ENCODE results near the gene DR1.
"Not testable (repeated sequence)": the region's sequence is repeated elsewhere in the genome, so short reads cannot be mapped to it uniquely, and the experiment has no call there.

The DR1 gene

GRCh38 chr1:93344484-93344883 lies 1.2 kb upstream of the DR1 start:
- peak; percentile 28 for DNase-seq

DNA sequence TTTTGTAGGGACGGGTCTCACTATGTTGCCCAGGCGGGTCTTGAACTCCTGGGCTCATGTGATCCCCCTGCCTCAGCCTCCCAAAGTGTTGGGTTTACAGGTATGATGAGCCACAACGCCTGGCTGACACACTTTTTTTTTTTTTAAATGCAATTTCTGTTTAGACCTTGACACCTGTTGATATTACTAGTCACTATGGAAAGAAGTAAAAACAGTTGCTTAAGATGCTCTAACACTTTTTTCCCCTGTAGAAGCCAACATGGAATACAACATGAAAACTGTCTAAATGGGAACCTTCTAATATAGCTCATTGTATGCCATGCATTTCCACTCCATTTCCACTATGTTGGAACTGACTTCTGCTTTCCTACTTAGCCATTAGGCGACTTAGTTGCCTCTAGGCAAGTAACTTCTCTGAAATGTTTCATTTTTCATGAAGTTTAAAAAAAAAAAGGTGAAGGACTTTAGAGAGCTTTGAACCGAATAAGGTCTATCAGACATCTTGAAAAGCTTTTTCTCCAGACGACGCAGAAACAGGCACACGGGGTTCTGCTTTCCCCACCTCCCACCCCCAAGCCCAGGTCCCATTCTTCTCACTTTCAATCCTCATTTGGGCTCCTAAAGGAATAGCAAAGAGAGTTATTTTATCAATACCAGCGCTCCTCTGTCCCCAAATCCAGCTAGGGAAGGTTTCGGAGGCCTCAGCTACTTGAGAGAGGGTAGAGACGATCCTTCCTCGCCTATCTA lies 648 bp upstream of the DR1 start:
- no peak for DNase-seq

DNA sequence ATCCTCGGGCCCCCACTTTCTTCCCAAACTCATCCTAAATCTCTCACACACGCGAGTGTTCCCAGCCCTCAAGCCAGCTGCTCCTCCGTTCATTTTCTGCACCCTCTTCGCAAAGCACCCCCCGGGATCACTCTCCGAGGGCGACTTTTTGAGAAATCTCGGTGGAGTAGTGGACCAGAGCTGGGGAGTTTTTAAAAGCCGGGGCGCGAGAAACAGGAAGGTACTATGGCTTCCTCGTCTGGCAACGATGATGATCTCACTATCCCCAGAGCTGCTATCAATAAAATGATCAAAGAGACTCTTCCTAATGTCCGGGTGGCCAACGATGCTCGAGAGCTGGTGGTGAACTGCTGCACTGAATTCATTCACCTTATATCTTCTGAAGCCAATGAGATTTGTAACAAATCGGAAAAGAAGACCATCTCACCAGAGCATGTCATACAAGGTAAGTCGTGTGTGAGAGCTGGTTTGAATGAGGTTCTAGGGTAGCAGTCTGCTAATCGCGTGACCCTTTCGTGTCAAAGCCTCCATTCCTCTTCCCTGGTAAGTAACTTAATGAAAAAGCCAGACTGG lies 800 bp downstream of the DR1 start:
- peak; percentile 70 for DNase-seq

DNA sequence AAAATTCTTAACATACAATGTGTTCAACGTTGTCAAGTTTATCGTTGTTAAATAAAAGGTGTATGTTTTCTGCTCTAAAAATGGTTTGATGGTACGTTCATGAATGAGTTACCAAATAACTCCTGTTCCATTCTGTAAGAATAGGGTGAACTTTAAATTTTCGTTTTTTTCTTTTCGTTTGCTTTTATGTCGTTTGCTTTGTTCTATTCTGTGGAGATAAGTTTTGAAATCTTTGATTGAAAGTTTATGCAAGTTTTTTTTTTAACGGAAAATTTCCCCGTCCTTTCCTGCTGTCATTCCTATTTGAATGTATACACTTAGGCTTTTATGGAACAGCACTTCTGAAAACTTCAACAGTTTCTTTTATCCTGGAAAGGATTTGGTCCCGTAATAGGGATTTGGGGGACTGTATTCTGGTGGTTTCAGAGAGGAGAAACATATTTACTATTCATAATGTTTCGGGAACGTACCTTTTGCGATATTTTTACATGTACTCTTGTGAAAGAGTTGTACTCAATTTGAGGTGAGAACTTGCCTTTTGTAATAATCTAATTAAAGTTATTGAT lies 1.7 kb downstream of the DR1 start:
- no peak for DNase-seq

DNA sequence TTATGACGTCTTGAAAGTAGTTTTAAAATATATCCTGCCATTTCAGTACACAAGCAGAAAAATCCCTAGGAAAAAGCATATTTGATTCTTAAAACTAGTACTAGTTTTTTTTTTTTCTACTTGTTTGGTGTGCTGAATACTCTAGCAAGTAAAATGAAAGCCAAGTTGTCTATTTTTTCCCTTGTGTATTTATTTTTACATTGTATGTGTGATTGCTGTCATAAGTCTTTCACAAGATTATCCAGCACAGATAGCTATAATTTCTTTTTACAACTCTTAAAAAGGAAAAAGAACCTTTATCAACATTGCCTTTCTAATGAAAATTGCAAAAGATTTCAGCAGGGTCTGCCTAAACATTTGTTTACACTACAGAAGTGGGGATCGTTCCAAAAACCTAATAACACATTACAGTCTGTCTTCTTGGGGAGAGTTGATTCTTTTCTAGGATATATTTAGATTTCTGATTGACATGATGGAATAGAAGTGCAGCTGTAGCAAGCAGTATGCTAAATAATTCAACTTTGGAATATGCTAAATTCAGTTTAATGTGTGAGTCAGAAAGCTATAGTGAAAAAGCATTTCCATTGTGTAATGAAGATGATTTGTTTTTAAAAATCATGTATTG lies 2.5 kb downstream of the DR1 start:
- no peak for DNase-seq

- DNase-seq: peak; percentile 43
These were observed 3.8 kb downstream of the DR1 start for GRCh38 chr1:93349231-93350135.

- no peak for DNase-seq
These were observed 4.6 kb downstream of the DR1 start for GRCh38 chr1:93350322-93350721.

- DNase-seq: no peak
These were observed 5.2 kb downstream of the DR1 start for GRCh38 chr1:93350875-93351274.

- not testable (repeated sequence) for DNase-seq
These were observed 5.6 kb downstream of the DR1 start for GRCh38 chr1:93351346-93351745.

- DNase-seq: no peak
These were observed 6.7 kb downstream of the DR1 start for GRCh38 chr1:93352376-93352775.

- no peak for DNase-seq
These were observed 7.6 kb downstream of the DR1 start for GRCh38 chr1:93353286-93353685.

GRCh38 chr1:93354749-93355148 lies 9.0 kb downstream of the DR1 start:
- DNase-seq: no peak

DNA sequence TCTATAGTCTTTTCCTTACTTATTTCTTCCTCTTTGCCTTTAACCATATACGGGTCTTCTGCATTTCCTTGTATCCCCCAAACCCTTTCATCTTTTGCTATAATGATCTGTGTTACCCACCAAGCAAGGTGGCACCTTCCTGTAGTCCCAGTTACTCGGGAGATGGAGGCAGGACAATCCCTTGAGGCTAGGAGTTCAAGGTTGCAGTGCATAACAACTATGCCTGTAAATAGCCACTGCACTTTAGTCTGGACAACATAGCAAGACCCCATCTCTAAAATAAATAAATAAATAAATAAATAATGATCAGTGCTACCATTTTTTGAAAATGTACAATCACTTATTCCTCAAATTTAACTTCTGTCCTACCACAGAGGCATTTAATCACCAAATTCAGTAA lies 11.5 kb downstream of the DR1 start:
- no peak for DNase-seq

DNA sequence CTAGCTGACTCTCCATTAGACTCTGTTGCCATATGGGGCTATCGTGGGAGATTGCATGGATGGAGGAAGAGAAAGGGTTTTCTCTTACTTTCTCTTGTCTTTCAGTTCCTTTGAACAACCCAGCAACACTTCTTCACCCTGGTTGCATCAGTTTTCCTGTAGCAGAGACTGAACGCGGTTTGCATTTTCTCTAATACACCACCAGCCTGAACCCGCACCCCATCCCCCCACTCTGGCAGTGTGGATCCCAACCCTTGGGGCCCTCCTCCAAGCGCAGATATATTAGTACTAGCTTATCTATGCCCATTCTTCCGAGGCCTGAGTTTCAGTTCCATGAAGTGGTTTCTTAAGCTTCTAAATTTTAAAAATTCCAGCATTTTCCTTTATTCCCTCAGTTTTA lies 12.6 kb downstream of the DR1 start:
- DNase-seq: no peak

GRCh38 chr1:93360111-93360510 lies 14.4 kb downstream of the DR1 start:
- DNase-seq: no peak

- DNase-seq: no peak
These were observed 16.5 kb downstream of the DR1 start for GRCh38 chr1:93362237-93362636.

- DNase-seq: no peak
These were observed 20.1 kb downstream of the DR1 start for GRCh38 chr1:93365813-93366212.

DNA sequence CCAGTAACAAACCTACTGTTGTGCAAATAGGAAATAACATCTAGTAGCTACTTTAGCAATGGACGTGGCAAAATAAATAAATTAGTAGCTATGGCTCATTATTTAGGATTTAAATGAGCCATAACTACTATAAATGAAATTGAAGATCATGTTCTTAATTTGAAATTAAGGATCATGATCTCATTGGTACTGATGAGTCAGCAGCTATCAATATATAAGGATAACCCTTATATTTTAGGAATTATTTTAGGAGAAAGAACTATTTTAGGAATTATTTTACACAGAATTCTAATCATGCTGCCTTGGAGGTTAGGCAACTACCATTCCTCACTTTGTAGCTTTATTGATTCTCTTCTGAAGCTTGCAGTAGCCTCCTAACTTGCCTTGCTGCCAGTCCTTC lies 24.0 kb downstream of the DR1 start:
- DNase-seq: no peak

DNA sequence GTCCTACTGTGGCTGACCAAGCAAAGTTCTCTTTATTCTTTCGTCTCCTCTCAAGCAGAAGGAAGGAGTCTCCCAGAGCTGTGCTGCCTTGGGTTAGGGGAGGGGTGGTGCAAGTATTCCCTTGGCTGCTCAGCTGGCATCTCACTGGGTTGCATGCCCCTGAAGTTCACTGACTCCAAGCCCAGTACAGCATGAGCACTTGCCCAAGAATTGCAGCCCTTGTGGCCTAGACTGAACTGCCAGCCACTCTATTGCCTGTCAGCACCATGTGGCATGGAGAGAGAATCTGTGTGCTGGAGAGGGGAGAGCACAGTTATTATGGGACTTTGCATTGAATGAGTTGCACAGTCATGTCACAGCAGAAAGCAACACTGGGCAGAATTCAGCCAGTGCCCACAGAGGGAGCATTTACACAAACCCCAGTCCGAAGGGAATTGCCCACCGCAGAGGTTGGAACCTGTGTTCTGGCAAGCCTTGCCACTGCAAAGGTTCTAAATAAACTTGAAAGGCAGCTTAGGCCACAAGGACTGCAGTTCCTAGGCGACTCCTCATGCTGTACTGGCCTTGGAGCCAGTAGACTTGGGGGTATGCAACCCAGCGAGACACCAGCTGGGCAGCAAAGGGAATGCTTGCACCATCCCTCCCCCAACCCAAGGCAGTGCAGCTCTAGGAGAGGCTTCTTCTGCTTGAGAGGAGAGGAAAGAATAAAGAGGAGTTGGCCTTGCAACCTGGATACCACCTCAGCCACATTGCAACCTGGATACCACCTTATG lies 28.8 kb downstream of the DR1 start:
- DNase-seq: no peak

DNA sequence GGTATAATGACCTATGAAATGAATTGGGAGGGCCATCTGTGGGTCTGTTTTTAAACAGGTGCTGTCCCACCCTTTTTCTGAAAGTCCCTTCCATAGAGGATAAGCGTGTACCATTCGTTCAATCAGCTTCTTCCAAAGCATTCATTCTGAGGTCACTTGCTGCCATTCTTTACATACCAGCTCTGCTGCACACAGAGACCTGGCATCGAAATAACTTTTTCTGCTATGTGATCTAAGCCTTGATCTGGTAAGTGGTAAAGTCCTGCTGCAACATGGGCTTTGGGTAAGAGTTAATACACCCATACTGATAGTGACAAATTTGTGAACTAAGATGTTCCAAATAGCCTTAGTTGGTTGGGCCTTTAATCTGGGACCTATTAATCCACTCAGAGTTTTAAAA lies 38.9 kb downstream of the DR1 start:
- no peak for DNase-seq

DNA sequence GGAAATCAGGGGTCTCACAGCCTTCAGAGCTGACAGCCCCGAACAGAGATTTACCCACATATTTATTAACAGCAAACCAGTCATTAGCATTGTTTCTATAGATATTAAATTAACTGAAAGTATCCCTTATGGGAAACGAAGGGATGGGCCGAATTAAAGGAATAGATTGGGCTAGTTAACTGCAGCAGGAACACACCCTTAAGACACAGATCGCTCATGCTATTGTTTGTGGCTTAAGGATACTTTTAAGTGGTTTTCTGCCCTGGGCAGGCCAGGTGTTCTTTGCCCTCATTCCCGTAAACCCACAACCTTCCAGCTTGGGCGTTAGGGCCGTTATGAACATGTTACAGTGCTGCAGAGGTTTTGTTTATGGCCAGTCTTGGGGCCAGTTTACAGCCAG lies 40.6 kb downstream of the DR1 start:
- not testable (repeated sequence) for DNase-seq

- DNase-seq: no peak
These were observed 48.8 kb downstream of the DR1 start for GRCh38 chr1:93394514-93394913.
